ENCODE results near the gene PRKG1.

DNA sequence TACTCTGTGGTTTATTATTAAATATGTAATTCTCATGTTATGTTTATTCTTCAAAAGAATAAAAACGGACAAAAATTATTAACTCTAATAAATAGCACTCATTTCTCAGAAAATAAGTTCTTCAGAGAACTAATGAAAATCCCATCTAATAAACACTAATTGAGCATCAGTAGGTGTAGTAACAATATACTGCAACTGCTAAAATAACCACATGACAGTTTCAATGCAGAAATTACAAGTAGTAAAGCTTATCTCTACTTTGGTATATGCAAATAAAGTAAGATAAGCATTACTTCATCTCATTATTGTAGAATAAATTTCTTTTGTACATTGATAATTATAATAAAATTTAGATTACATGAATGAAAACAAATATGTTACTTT lies 1183.4 kb downstream of the PRKG1 start:
- TF ChIP-seq POLR2A (IDR thresholded peaks at IDR 0.05; ENCODE audit: low read depth, low read length) (no peak), RCOR1 (IDR thresholded peaks at IDR 0.05; ENCODE audit: insufficient replicate concordance, low read length) (no peak), RAD21 (IDR thresholded peaks at IDR 0.05; ENCODE audit: low read length) (no peak), CTCF (conservative IDR thresholded peaks at IDR 0.05; ENCODE audit: low read depth, low read length) (no peak), CHD1 (IDR thresholded peaks at IDR 0.05; ENCODE audit: low read depth, low read length) (no peak), MAFK (IDR thresholded peaks at IDR 0.05; ENCODE audit: low read depth, low read length) (no peak), SMC3 (IDR thresholded peaks at IDR 0.05; ENCODE audit: low read depth, low read length) (no peak), CEBPB (IDR thresholded peaks at IDR 0.05; ENCODE audit: low read depth, low read length) (no peak)
